H1 (cell line): ENCODE data around the gene ICE1. TPM values are rescaled to one million over a fixed set of nuclear protein-coding genes. Genes with fewer than 3 reads are reported as not detected.
A peak's percentile ranks its signal among the peaks of the same experiment; 100 is the strongest.

Experiments used
- CTCF ChIA-PET: fragments of 300-600 bp; sonication (Branson Sonifier 250); formaldehyde crosslinking; loops from one replicate; lab custom pipeline; 2021; ENCODE audit not compliant: partially characterized antibody; lab: Charles Lee
- POLR2A ChIA-PET: fragments of 300-600 bp; sonication (Branson Sonifier 250); formaldehyde crosslinking; loops from one replicate; lab custom pipeline; 2021; ENCODE audit warnings: inconsistent platforms; ENCODE audit not compliant: partially characterized antibody; lab: Charles Lee
- DNase-seq, 2 experiments: peaks; one replicate each; pipeline versions ENCODE4 v3.0.0 to v3.0.0-alpha.2; 2010 to 2022; ENCODE audit warnings: low spot score in 2 of 2, low read depth in 1 of 2, mixed read lengths in 1 of 2
- FAIRE-seq: peaks from 2 replicates; lab custom pipeline; 2011; peaks lifted over from hg19 to GRCh38; lab: Jason Lieb, UNC
- H2AFZ ChIP-seq: 2 replicates; pipeline ENCODE4 v1.8.1; 2012; ENCODE audit warnings: low read length, inconsistent platforms
- H2AK5ac ChIP-seq: 2 replicates; pipeline ENCODE4 v1.6.1; 2013; ENCODE audit warnings: low read depth, low read length
- H2BK120ac ChIP-seq: replicated peaks from 2 replicates; pipeline ENCODE3; 2013; ENCODE audit warnings: low read depth, low read length, inconsistent platforms
- H2BK12ac ChIP-seq: 2 replicates; pipeline ENCODE4 v1.6.1; 2013; ENCODE audit warnings: low read depth, low read length
- H2BK15ac ChIP-seq: 2 replicates; pipeline ENCODE4 v1.6.1; 2013; ENCODE audit warnings: low read length
- H2BK20ac ChIP-seq: 2 replicates; pipeline ENCODE4 v1.6.1; 2013; ENCODE audit warnings: low read length
- H2BK5ac ChIP-seq: 2 replicates; pipeline ENCODE4 v1.6.1; 2013; ENCODE audit warnings: low read depth, low read length
- H3K14ac ChIP-seq: 2 replicates; pipeline ENCODE4 v1.6.1; 2013; ENCODE audit warnings: inconsistent platforms; ENCODE audit not compliant: insufficient read length
- H3K18ac ChIP-seq: 2 replicates; pipeline ENCODE4 v1.6.1; 2013; ENCODE audit warnings: low read length; ENCODE audit errors: extremely low read depth
- H3K23ac ChIP-seq: 2 replicates; pipeline ENCODE4 v1.6.1; 2013; ENCODE audit warnings: inconsistent platforms; ENCODE audit not compliant: insufficient read length
- H3K23me2 ChIP-seq: 2 replicates; pipeline ENCODE4 v1.6.1; 2013; ENCODE audit warnings: low read depth, low read length
- H3K27ac ChIP-seq: 2 replicates; pipeline ENCODE4 v1.6.1; 2011; ENCODE audit warnings: low read depth, low read length, inconsistent platforms
- H3K27me3 ChIP-seq, 4 experiments: replicated peaks in 1 of 4; 1 replicate in 1 of 4; 2 replicates in 3 of 4; pipeline versions ENCODE4 v1.6.1 to v1.8.1; 2011 to 2013; ENCODE audit warnings: low read length in 3 of 4, mild to moderate bottlenecking in 3 of 4, inconsistent platforms in 2 of 4, mixed read lengths in 2 of 4, moderate library complexity in 1 of 4; ENCODE audit not compliant: control insufficient read depth in 3 of 4, insufficient read depth in 3 of 4; ENCODE audit errors: extremely low read depth in 1 of 4
- H3K36me3 ChIP-seq, 4 experiments: 2 replicates each; pipeline versions ENCODE4 v1.6.1 to v1.8.1; 2011 to 2013; ENCODE audit warnings: mild to moderate bottlenecking in 4 of 4, low read length in 3 of 4, moderate library complexity in 2 of 4, control low read depth in 1 of 4, inconsistent platforms in 1 of 4; ENCODE audit not compliant: insufficient read depth in 4 of 4, control insufficient read depth in 2 of 4
- H3K4ac ChIP-seq: replicated peaks from 2 replicates; pipeline ENCODE3; 2013; ENCODE audit warnings: low read length, low read depth, mixed read lengths, inconsistent platforms; ENCODE audit not compliant: insufficient read length
- H3K4me1 ChIP-seq, 4 experiments: replicated peaks in 1 of 4; 1 replicate in 1 of 4; 2 replicates in 3 of 4; pipeline versions ENCODE4 v1.6.1 to v1.8.1; 2011 to 2013; ENCODE audit warnings: low read length in 3 of 4, inconsistent platforms in 2 of 4, mixed read lengths in 1 of 4; ENCODE audit not compliant: insufficient read depth in 4 of 4, control insufficient read depth in 3 of 4
- H3K4me2 ChIP-seq, 2 experiments: 2 replicates each; pipeline versions ENCODE4 v1.6.1 to v1.8.1; 2011 to 2013; ENCODE audit warnings: low read depth in 2 of 2, low read length in 2 of 2, control low read depth in 1 of 2, inconsistent platforms in 1 of 2, mild to moderate bottlenecking in 1 of 2; ENCODE audit not compliant: insufficient read depth in 1 of 2
- H3K4me3 ChIP-seq, 4 experiments: fragments of 200-600, 300-600 bp in 1 of 4; sonication (generic), shearing (Covaris generic), sonication (Bioruptor Twin) in 1 of 4; 2 replicates each; pipeline versions ENCODE4 v1.5.1 to v1.8.1; 2011 to 2016; ENCODE audit warnings: low read length in 4 of 4, low read depth in 3 of 4, control low read depth in 2 of 4, inconsistent platforms in 2 of 4, mild to moderate bottlenecking in 2 of 4, mixed read lengths in 1 of 4, moderate library complexity in 1 of 4; ENCODE audit not compliant: insufficient read depth in 2 of 4; ENCODE audit errors: extremely low read depth in 1 of 4
- H3K56ac ChIP-seq: replicated peaks from 2 replicates; pipeline ENCODE3; 2013; ENCODE audit warnings: low read depth, mild to moderate bottlenecking, mixed read lengths, low read length, inconsistent platforms; ENCODE audit not compliant: insufficient read length
- H3K79me1 ChIP-seq: 2 replicates; pipeline ENCODE4 v1.6.1; 2013; ENCODE audit warnings: low read depth, low read length, control low read depth
- H3K79me2 ChIP-seq, 2 experiments: 2 replicates each; pipeline versions ENCODE4 v1.6.1 to v1.8.1; 2012 to 2013; ENCODE audit warnings: low read length in 2 of 2, mild to moderate bottlenecking in 2 of 2, inconsistent platforms in 1 of 2; ENCODE audit not compliant: insufficient read depth in 2 of 2, control insufficient read depth in 1 of 2
- H3K9ac ChIP-seq, 4 experiments: replicated peaks in 1 of 4; 1 replicate in 1 of 4; 2 replicates in 3 of 4; pipeline versions ENCODE4 v1.6.1 to v1.8.1; 2011 to 2013; ENCODE audit warnings: low read depth in 3 of 4, low read length in 3 of 4, control low read depth in 2 of 4, mild to moderate bottlenecking in 2 of 4, moderate library complexity in 2 of 4, inconsistent platforms in 1 of 4; ENCODE audit errors: extremely low read depth in 1 of 4
- H3K9me3 ChIP-seq, 2 experiments: 2 replicates each; pipeline versions ENCODE4 v1.6.1 to v1.8.1; 2012 to 2013; ENCODE audit warnings: mild to moderate bottlenecking in 2 of 2, moderate library complexity in 2 of 2, control low read depth in 1 of 2, inconsistent platforms in 1 of 2, low read depth in 1 of 2, low read length in 1 of 2, mixed read lengths in 1 of 2; ENCODE audit not compliant: insufficient read depth in 2 of 2
- H4K20me1 ChIP-seq, 2 experiments: replicated peaks in 1 of 2; 2 replicates each; pipeline versions ENCODE3 to v1.8.1; 2011 to 2013; ENCODE audit warnings: inconsistent platforms in 2 of 2, low read length in 2 of 2, mild to moderate bottlenecking in 1 of 2; ENCODE audit not compliant: insufficient read depth in 2 of 2, control insufficient read depth in 1 of 2
- H4K5ac ChIP-seq: 2 replicates; pipeline ENCODE4 v1.6.1; 2013; ENCODE audit warnings: low read length, low read depth, mixed read lengths, inconsistent platforms; ENCODE audit not compliant: insufficient read length
- H4K8ac ChIP-seq: 2 replicates; pipeline ENCODE4 v1.8.0; 2013; ENCODE audit warnings: mild to moderate bottlenecking, moderate library complexity, low read length, inconsistent platforms; ENCODE audit not compliant: insufficient read depth; ENCODE audit errors: extremely low read depth
- H4K91ac ChIP-seq: replicated peaks from 2 replicates; pipeline ENCODE3; 2013; ENCODE audit warnings: low read length, mixed read lengths, inconsistent platforms; ENCODE audit not compliant: insufficient read length
- BCL11A ChIP-seq, 2 experiments: IDR thresholded peaks; one replicate each; pipeline ENCODE4 v1.6.1; 2011; ENCODE audit warnings: low read depth in 2 of 2, low read length in 2 of 2, mild to moderate bottlenecking in 2 of 2
- TAF7 ChIP-seq: optimal IDR thresholded peaks from 2 replicates; pipeline ENCODE3; 2011; ENCODE audit warnings: low read depth, mild to moderate bottlenecking, inconsistent platforms, low read length, moderate library complexity, borderline replicate concordance
- WGBS, 2 experiments: shearing (Covaris generic) in 1 of 2; methylation state at CpG; one replicate each; pipeline versions ENCODE4 v1.1.6 to v1.1.7; 2013 to 2015; ENCODE audit warnings: low lambda C conversion rate in 2 of 2, mixed read lengths in 2 of 2, inconsistent platforms in 1 of 2, low coverage in 1 of 2, missing lambda C conversion rate in 1 of 2; ENCODE audit not compliant: insufficient replicate concordance in 2 of 2, insufficient coverage in 1 of 2, insufficient read length in 1 of 2; ENCODE audit errors: extremely low coverage in 1 of 2, missing lambda C conversion rate in 1 of 2; 5-methylcytosine and 5-hydroxymethylcytosine counted together
- polyA plus RNA-seq, 7 experiments: library from polyadenylated mRNA; depleted of rRNA in 3 of 7; stranded (reverse) in 5 of 7; unstranded in 2 of 7; fragments of >200 nt in 5 of 7; fragments of 200-250 nt in 2 of 7; gene quantifications; 1 replicate in 5 of 7; 2 replicates in 1 of 7; 4 replicates in 1 of 7; pipeline versions ENCODE4 v1.2.1 to v1.2.3, GENCODE V29; 2011 to 2013; ENCODE audit warnings: missing spikeins in 2 of 7, mixed read lengths in 2 of 7
- total RNA-seq: library from RNA; stranded (reverse); fragmentation: NEBNext Ultra II Directional; extraction: Animal tissue kit (Norgen Biotek cat#: 25700); gene quantifications from 2 replicates; pipeline ENCODE4 v1.2.1, GENCODE V29; 2021

ICE1 gene
- total and polyA plus RNA-seq, 2 of the 8 experiments (the other 6 are each of a cell fraction or from before 2014, with no cell fraction given): 11.8 to 53.9 TPM

DNA sequence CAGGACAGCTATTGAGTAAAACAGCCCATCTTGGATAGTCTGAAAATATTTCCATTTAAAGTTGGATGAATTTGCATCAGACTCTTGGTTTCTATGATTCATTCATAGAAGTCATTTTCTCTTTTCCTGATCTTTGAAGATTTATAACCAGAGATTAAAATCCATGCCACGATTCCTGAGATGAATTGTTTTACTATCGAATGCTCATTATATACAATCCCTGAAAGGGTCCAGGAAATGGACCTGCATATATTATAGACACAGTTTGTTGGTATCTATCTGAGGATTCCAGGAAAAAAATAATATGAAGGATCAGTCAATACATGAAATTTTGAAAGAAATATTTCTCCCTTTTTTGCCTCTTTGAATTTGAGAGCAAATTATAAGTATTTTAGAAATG, 99.0 kb downstream of the ICE1 start:
- 82% methylated on average over 2 of the region's 2 CpGs; no CpG with 5 or more reads in 1 of the 2 experiments for WGBS, 2 experiments
- H2BK20ac ChIP-seq: no peak overlapping the region
- H3K18ac ChIP-seq: no peak overlapping the region
- no peaks in the 10 kb centered on the region for H3K23me2 ChIP-seq
- H2BK5ac ChIP-seq: peak overlapping the region; percentile 81; the same call in 1 of the 2 replicates
- ChIA-PET CTCF (no interaction called here), POLR2A (no interaction called here)
- H3K9ac ChIP-seq: no peak overlapping the region
- no peak overlapping the region for H3K14ac ChIP-seq
- TF ChIP-seq TAF7: no peak
- TF ChIP-seq BCL11A (IDR thresholded peaks at IDR 0.05; ENCODE audit: low read depth in 2 of 2, low read length in 2 of 2): no peak
- DNase-seq (no peak), FAIRE-seq (no peak)
- no peak overlapping the region for H2BK12ac ChIP-seq
- H3K56ac ChIP-seq: no peak overlapping the region
- no peak overlapping the region for H4K8ac ChIP-seq
- H2BK120ac ChIP-seq: peak overlapping the region; percentile 95
- H3K23ac ChIP-seq: no peak overlapping the region
- H3K4me2 ChIP-seq: peak overlapping the region in 1 of 2 experiments; percentile 41; a peak in 2 of 4 replicates
- peaks cover 0 to 3% of the 10 kb centered on the region in 2 experiments; a peak in 1 of 4 replicates for H3K9me3 ChIP-seq
- no peak overlapping the region for H3K4ac ChIP-seq
- no peaks in the 10 kb centered on the region for H3K79me1 ChIP-seq
- no peak overlapping the region for H2BK15ac ChIP-seq
- H3K4me3 ChIP-seq: no peak overlapping the region
- H3K36me3 ChIP-seq: no peaks in the 10 kb centered on the region
- no peaks in the 10 kb centered on the region for H3K79me2 ChIP-seq
- no peak overlapping the region for H2AFZ ChIP-seq
- peak overlapping the region; percentile 33 for H4K5ac ChIP-seq
- no peak overlapping the region for H2AK5ac ChIP-seq
- no peak overlapping the region for H4K91ac ChIP-seq
- H3K27ac ChIP-seq: no peak overlapping the region
- H3K27me3 ChIP-seq: no peaks in the 10 kb centered on the region
- peaks cover 0 to 7% (median 2%) of the 10 kb centered on the region in 4 experiments; a peak in 4 of 7 replicates for H3K4me1 ChIP-seq
- H4K20me1 ChIP-seq: no peaks in the 10 kb centered on the region
